Measurements from ENCODE around the gene PRKCZ. TPM values are rescaled to one million over a fixed set of nuclear protein-coding genes. Genes with fewer than 3 reads are reported as not detected.
"Not testable (repeated sequence)": the region's sequence is repeated elsewhere in the genome, so short reads cannot be mapped to it uniquely, and the experiment has no call there.

The PRKCZ gene
- total RNA-seq, 2 donors from 2014 or later, result 34.5 to 46.7 TPM

DNA sequence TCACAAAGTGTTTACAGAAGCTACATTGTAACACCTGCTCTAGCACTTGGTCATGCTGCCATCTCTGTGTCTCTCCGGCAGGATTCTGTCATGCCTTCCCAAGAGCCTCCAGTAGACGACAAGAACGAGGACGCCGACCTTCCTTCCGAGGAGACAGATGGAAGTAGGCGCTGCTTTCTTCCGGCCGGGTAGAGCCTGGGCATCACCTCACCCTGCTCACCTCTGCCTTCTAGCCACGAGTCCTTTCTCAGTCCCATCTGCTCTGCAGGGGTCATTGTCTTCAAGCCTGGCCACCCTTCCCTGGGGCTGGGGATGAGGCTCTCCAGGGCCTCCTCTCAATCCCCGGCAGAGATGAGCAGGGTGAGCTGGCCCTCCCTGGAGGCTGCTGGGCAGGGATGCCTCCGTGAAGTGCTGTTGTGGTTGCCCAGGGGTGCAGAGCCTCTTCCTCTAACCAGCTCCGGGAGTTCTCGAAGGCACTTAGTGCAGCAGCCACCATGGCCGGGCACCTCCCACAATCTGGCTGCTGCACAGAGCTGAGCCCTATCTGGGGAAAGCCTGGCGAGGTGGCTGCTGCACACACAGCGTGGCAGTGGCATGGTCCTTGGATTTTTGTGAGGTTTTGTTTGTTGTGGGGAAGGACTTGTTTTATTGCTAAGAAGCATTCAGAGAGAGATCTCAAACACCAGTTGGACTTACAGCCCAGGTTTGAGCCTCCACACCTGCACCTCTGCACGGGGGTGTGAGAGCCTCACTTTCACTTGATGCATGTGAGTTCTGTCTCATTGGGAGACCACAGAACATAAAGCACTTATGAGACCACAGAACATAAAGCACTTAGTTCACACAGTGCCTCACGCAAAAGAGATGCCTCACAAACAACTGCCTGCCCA lies 96.0 kb downstream of the PRKCZ start:
- WGBS, result 90% methylated on average over 19 of the region's 19 CpGs
- no peak for TF ChIP-seq POLR2AphosphoS5 (IDR thresholded peaks at IDR 0.05)
- TF ChIP-seq, protein P1, sequence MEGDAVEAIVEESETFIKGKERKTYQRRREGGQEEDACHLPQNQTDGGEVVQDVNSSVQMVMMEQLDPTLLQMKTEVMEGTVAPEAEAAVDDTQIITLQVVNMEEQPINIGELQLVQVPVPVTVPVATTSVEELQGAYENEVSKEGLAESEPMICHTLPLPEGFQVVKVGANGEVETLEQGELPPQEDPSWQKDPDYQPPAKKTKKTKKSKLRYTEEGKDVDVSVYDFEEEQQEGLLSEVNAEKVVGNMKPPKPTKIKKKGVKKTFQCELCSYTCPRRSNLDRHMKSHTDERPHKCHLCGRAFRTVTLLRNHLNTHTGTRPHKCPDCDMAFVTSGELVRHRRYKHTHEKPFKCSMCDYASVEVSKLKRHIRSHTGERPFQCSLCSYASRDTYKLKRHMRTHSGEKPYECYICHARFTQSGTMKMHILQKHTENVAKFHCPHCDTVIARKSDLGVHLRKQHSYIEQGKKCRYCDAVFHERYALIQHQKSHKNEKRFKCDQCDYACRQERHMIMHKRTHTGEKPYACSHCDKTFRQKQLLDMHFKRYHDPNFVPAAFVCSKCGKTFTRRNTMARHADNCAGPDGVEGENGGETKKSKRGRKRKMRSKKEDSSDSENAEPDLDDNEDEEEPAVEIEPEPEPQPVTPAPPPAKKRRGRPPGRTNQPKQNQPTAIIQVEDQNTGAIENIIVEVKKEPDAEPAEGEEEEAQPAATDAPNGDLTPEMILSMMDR (IDR thresholded peaks at IDR 0.05), result no peak
- no peak for TF ChIP-seq POLR2A (IDR thresholded peaks at IDR 0.05)
- no peaks in the 10 kb centered on the region for H3K9me3 ChIP-seq

DNA sequence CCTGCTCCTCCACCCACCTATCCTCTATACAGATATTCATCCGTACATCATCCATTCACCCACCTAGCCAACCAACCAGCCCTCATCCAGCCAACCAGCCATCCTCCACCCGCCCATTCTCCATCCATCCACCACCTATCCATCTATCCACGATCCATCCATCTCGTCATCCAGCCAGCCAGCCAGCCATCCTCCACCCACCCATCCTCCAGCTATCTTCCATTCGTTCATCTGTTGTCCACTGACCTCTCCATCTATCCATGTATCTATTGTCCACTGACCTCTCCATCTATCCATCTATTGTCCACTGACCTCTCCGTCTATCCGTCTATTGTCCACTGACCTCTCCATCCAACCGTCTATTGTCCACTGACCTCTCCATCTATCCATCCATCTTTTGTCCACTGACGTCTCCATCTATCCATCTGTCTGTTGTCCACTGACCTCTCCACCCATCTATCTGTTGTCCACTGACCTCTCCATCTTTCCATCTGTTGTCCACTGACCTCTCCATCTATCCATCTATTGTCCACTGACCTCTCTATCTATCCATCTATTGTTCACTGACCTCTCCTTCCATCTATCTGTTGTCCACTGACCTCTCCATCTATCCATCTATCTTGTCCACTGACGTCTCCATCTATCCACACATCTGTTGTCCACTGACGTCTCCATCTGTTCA lies 96.8 kb downstream of the PRKCZ start:
- Histone ChIP-seq H3K9me3 (no peaks in the 10 kb centered on the region), H3K36me3 (no peaks in the 10 kb centered on the region), H3K4me3 (no peak overlapping the region), H3K27me3 (replicated peaks; ENCODE audit: insufficient read depth) (no peaks in the 10 kb centered on the region), H3K27ac (no peak overlapping the region), H3K4me1 (replicated peaks) (no peaks in the 10 kb centered on the region)
- WGBS, result 93% methylated on average over 11 of the region's 11 CpGs
- TF ChIP-seq, protein P1 (IDR thresholded peaks at IDR 0.05), result no peak
- intact Hi-C loops (cut with DNase I), result no loop called here
- no peak for DNase-seq (ENCODE audit: low spot score)

More for the DNA sequence above, 96.0 kb downstream of the PRKCZ start:
- no peaks in the 10 kb centered on the region for H3K27me3 ChIP-seq (replicated peaks; ENCODE audit: insufficient read depth)
- no peaks in the 10 kb centered on the region for H3K4me1 ChIP-seq (replicated peaks)
- no peak overlapping the region for H3K27ac ChIP-seq
- intact Hi-C loops (cut with DNase I), result no loop called here
- H3K36me3 ChIP-seq, result no peaks in the 10 kb centered on the region
- DNase-seq (ENCODE audit: low spot score), result no peak
- no peak overlapping the region for H3K4me3 ChIP-seq

DNA sequence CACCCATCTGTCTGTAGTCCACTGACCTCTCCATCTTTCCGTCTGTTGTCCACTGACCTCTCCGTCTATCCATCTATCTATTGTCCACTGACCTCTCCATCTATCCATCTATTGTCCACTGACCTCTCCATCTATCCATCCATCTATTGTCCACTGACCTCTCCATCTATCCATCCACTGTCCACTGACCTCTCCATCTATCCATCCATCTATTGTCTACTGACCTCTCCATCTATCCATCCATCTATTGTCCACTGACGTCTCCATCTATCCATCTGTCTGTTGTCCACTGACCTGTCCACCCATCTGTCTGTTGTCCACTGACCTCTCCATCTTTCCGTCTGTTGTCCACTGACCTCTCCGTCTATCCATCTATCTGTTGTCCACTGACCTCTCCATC lies 97.7 kb downstream of the PRKCZ start:
- H3K27ac ChIP-seq; H3K36me3 ChIP-seq; DNase-seq (ENCODE audit: low spot score); H3K9me3 ChIP-seq; H3K4me3 ChIP-seq; intact Hi-C loops (cut with DNase I); H3K27me3 ChIP-seq (replicated peaks; ENCODE audit: insufficient read depth); H3K4me1 ChIP-seq (replicated peaks): not testable (repeated sequence)
- WGBS, result 97% methylated on average over 5 of the region's 5 CpGs

DNA sequence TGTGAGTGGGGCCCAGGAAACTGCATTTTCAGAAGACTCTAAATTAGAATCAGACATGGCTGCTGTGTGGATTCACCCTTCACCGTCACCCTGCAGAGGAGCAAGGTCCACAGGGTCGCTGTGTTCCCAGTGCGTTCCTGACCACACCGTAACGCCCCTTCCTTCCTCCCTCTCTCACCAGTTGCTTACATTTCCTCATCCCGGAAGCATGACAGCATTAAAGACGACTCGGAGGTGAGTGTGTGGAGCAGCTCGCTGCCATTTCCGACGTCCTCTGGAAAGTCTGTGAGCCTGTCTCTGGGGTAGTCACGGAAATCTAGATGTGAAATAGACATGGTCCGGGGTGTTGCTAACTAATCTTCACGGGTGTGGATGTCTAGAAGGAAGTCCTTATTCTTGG lies 98.5 kb downstream of the PRKCZ start:
- no peak for DNase-seq (ENCODE audit: low spot score)
- no peak overlapping the region for H3K27ac ChIP-seq
- intact Hi-C loops (cut with DNase I), result no loop called here

DNA sequence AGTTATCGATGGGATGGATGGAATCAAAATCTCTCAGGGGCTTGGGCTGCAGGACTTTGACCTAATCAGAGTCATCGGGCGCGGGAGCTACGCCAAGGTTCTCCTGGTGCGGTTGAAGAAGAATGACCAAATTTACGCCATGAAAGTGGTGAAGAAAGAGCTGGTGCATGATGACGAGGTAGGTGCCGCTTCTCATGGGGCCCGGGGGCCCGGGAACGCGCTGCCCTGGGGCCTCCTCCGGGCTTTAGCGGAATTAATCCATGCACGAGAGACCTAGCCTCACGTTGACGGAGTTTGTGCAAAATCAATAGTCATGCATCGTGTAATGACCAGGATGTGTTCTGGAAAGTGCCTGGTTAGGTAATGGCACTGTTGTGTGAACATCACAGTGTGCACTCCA lies 100.6 kb downstream of the PRKCZ start:
- H3K4me1 ChIP-seq (replicated peaks), result no peaks in the 10 kb centered on the region
- no peak for DNase-seq (ENCODE audit: low spot score)
- no peak overlapping the region for H3K4me3 ChIP-seq
- no peaks in the 10 kb centered on the region for H3K27me3 ChIP-seq (replicated peaks; ENCODE audit: insufficient read depth)
- no peak overlapping the region for H3K27ac ChIP-seq
- 93% methylated on average over 19 of the region's 19 CpGs for WGBS
- intact Hi-C loops (cut with DNase I), result no loop called here
- no peaks in the 10 kb centered on the region for H3K36me3 ChIP-seq
- H3K9me3 ChIP-seq, result no peaks in the 10 kb centered on the region
- TF ChIP-seq POLR2A (IDR thresholded peaks at IDR 0.05), result no peak
- TF ChIP-seq, protein P1 (IDR thresholded peaks at IDR 0.05), result no peak
- TF ChIP-seq POLR2AphosphoS5 (IDR thresholded peaks at IDR 0.05), result no peak

More for the DNA sequence above, 98.5 kb downstream of the PRKCZ start:
- no peaks in the 10 kb centered on the region for H3K9me3 ChIP-seq
- H3K4me1 ChIP-seq (replicated peaks), result no peaks in the 10 kb centered on the region
- no peaks in the 10 kb centered on the region for H3K36me3 ChIP-seq
- TF ChIP-seq POLR2A (IDR thresholded peaks at IDR 0.05) (no peak), POLR2AphosphoS5 (IDR thresholded peaks at IDR 0.05) (peak; percentile 10)
- WGBS, result 92% methylated on average over 14 of the region's 14 CpGs
- H3K27me3 ChIP-seq (replicated peaks; ENCODE audit: insufficient read depth), result no peaks in the 10 kb centered on the region
- H3K4me3 ChIP-seq, result no peak overlapping the region
